Stimulated activated CD4-positive, alpha-beta T cell treated with anti-CD3 and anti-CD28 coated beads, Interleukin-4, amount 100 ng/mL, for 1 hour (primary cell): ENCODE results near the gene METTL15.
"Not testable (repeated sequence)": the region's sequence is repeated elsewhere in the genome, so short reads cannot be mapped to it uniquely, and the experiment has no call there.

Experiments used
- DNase-seq: peaks from one replicate; pipeline ENCODE4 v3.0.0-alpha.2; 2020

The METTL15 gene

GRCh38 chr11:28223577-28223976 is 115.4 kb downstream of the METTL15 start:
- no peak for DNase-seq

- DNase-seq, result no peak
These were observed 115.8 kb downstream of the METTL15 start for GRCh38 chr11:28223994-28224393.

GRCh38 chr11:28227460-28227859 is 119.3 kb downstream of the METTL15 start:
- DNase-seq, result no peak

- no peak for DNase-seq
These were observed 120.2 kb downstream of the METTL15 start for GRCh38 chr11:28228196-28228895.

- no peak for DNase-seq
These were observed 123.3 kb downstream of the METTL15 start for GRCh38 chr11:28231475-28231874.

GRCh38 chr11:28232649-28233048 is 124.5 kb downstream of the METTL15 start:
- no peak for DNase-seq

- DNase-seq, result no peak
These were observed 133.6 kb downstream of the METTL15 start for GRCh38 chr11:28241760-28242159.

GRCh38 chr11:28242596-28242995 is 134.4 kb downstream of the METTL15 start:
- DNase-seq, result no peak

GRCh38 chr11:28243061-28243460 is 134.9 kb downstream of the METTL15 start:
- no peak for DNase-seq

- no peak for DNase-seq
These were observed 135.4 kb downstream of the METTL15 start for GRCh38 chr11:28243581-28243980.

- DNase-seq, result no peak
These were observed 136.9 kb downstream of the METTL15 start for GRCh38 chr11:28245131-28245530.

- DNase-seq, result no peak
These were observed 142.0 kb downstream of the METTL15 start for GRCh38 chr11:28250192-28250591.

- DNase-seq, result no peak
These were observed 143.1 kb downstream of the METTL15 start for GRCh38 chr11:28251257-28251656.

GRCh38 chr11:28257761-28258160 is 149.6 kb downstream of the METTL15 start:
- no peak for DNase-seq

GRCh38 chr11:28259177-28259843 is 151.1 kb downstream of the METTL15 start:
- no peak for DNase-seq

GRCh38 chr11:28268925-28269324 is 160.7 kb downstream of the METTL15 start:
- no peak for DNase-seq

GRCh38 chr11:28269586-28269985 is 161.4 kb downstream of the METTL15 start:
- no peak for DNase-seq

- DNase-seq, result not testable (repeated sequence)
These were observed 164.1 kb downstream of the METTL15 start for GRCh38 chr11:28272247-28272646.

GRCh38 chr11:28274216-28274615 is 166.0 kb downstream of the METTL15 start:
- DNase-seq, result no peak

GRCh38 chr11:28284196-28284595 is 176.0 kb downstream of the METTL15 start:
- DNase-seq, result no peak

GRCh38 chr11:28289444-28289843 is 181.3 kb downstream of the METTL15 start:
- no peak for DNase-seq

- DNase-seq, result not testable (repeated sequence)
These were observed 182.8 kb downstream of the METTL15 start for GRCh38 chr11:28290995-28291394.

GRCh38 chr11:28296426-28296825 is 188.2 kb downstream of the METTL15 start:
- no peak for DNase-seq

- DNase-seq, result no peak
These were observed 190.0 kb downstream of the METTL15 start for GRCh38 chr11:28298209-28298608.
